GM10847 (cell line): ENCODE measurements around the gene RSL1D1.

Experiments used
- POLR2A ChIP-seq: IDR thresholded peaks from 2 replicates; pipeline ENCODE4 v1.6.1; 2011; ENCODE audit not compliant: insufficient read length; ENCODE audit errors: extremely low read depth

The RSL1D1 gene

GRCh38 chr16:11791144-11791828, 60.1 kb downstream of the RSL1D1 start:
- TF ChIP-seq POLR2A = no peak

- TF ChIP-seq POLR2A = no peak
These were observed 62.4 kb downstream of the RSL1D1 start for GRCh38 chr16:11788914-11789313.

DNA sequence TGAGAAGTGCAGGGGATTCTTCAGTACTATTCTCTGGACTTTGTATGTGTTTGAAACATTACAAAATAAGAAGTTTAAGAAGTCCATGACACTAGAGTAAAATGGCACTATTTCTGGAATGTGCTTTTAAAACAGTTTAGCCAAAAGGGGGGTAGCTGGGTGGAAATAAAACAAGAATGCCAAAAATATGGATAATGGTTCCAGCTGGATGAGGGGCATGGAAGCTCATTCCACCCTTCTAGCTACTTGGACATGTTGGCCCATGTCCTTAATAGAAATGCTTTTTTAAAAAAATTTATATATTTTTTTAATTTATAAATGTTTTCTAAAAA, 67.3 kb downstream of the RSL1D1 start:
- TF ChIP-seq POLR2A = no peak
